GM13977 (cell line): ENCODE data around the gene MARCHF3.
A peak's percentile ranks its signal among the peaks of the same experiment; 100 is the strongest.

Experiments used
- DNase-seq: peaks from one replicate; pipeline ENCODE4 v3.0.0; 2012; ENCODE audit warnings: low spot score
- CTCF ChIP-seq: IDR thresholded peaks from 2 replicates; pipeline ENCODE4 v1.5.1; 2012; ENCODE audit warnings: mild to moderate bottlenecking, control low read depth; ENCODE audit not compliant: insufficient read depth; ENCODE audit errors: extremely low read depth, missing control alignments
- in situ Hi-C: fragments of 300-500 bp; cut with MboI; formaldehyde crosslinking; loops from one replicate; pipeline ENCODE4 v1.12.0; 2022; ENCODE audit warnings: low sequenced_read_pairs, low pct_unique_long_range_greater_than_20kb, mixed read lengths, inconsistent platforms; ENCODE audit not compliant: unreplicated experiment

The MARCHF3 gene

GRCh38 chr5:126988021-126988569, 42.3 kb downstream of the MARCHF3 start:
- in situ Hi-C loops: no loop called here
- DNase-seq: peak; percentile 53
- no peak for TF ChIP-seq CTCF

- in situ Hi-C loops: no loop called here
- no peak for DNase-seq
- no peak for TF ChIP-seq CTCF
Observed at GRCh38 chr5:126987271-126987899, 43.0 kb downstream of the MARCHF3 start.

- TF ChIP-seq CTCF: no peak
- no peak for DNase-seq
- in situ Hi-C loops: no loop called here
Observed at GRCh38 chr5:126984632-126985031, 45.7 kb downstream of the MARCHF3 start.

- no peak for TF ChIP-seq CTCF
- no peak for DNase-seq
- in situ Hi-C loops: no loop called here
Observed at GRCh38 chr5:126983874-126984266, 46.5 kb downstream of the MARCHF3 start.

- no peak for TF ChIP-seq CTCF
- DNase-seq: no peak
- in situ Hi-C loops: no loop called here
Observed at GRCh38 chr5:126982926-126983873, 47.2 kb downstream of the MARCHF3 start.

- in situ Hi-C loops: no loop called here
Observed at GRCh38 chr5:126982202-126982601, 48.2 kb downstream of the MARCHF3 start.

More at GRCh38 chr5:126982202-126982601, 48.2 kb downstream of the MARCHF3 start:
- no peak for DNase-seq
- TF ChIP-seq CTCF: no peak
